ENCODE results near the gene RAD51B. TPM values are rescaled to one million over a fixed set of nuclear protein-coding genes. Genes with fewer than 3 reads are reported as not detected.

RAD51B gene
- total RNA-seq, 6 donors from 2014 or later: 10.6 to 63.9 (median 18.4) TPM

GRCh38 chr14:68621400-68622365, 802.1 kb downstream of the RAD51B start:
- no peaks in the 10 kb centered on the region for H3K36me3 ChIP-seq
- ATAC-seq (ENCODE audit: low FRiP score in 2 of 2) (peak; percentile 41 to 90), DNase-seq (no peak)
- H3K4me1 ChIP-seq: peaks cover 0 to 13% (median 0%) of the 10 kb centered on the region in 4 donors
- no peak overlapping the region for H3K4me3 ChIP-seq
- peaks cover 0 to 19% (median 17%) of the 10 kb centered on the region in 4 donors for H3K9me3 ChIP-seq
- no peak for TF ChIP-seq CTCF (IDR thresholded peaks at IDR 0.05)
- no peak for TF ChIP-seq EP300 (IDR thresholded peaks at IDR 0.05)
- TF ChIP-seq POLR2AphosphoS5 (IDR thresholded peaks at IDR 0.05): no peak
- TF ChIP-seq POLR2A (IDR thresholded peaks at IDR 0.05): no peak
- WGBS, 2 donors: 60 to 76% methylated on average over 6 of the region's 6 CpGs
- H3K27ac ChIP-seq: peak overlapping the region in 1 of 4 donors; percentile 53
- no peaks in the 10 kb centered on the region for H3K27me3 ChIP-seq

- Histone ChIP-seq H3K4me1 (peaks cover 0 to 18% (median 0%) of the 10 kb centered on the region in 4 donors), H3K27me3 (no peaks in the 10 kb centered on the region), H3K27ac (no peak overlapping the region), H3K9me3 (peaks cover 0 to 8% (median 5%) of the 10 kb centered on the region in 4 donors), H3K4me3 (no peak overlapping the region), H3K36me3 (no peaks in the 10 kb centered on the region)
- 75 to 83% methylated on average over 2 to 5 of the region's 5 CpGs for WGBS, 2 donors
- DNase-seq (no peak), ATAC-seq (ENCODE audit: low FRiP score in 2 of 2) (no peak)
- TF ChIP-seq EP300 (IDR thresholded peaks at IDR 0.05) (no peak), POLR2A (IDR thresholded peaks at IDR 0.05) (no peak), CTCF (IDR thresholded peaks at IDR 0.05) (no peak), POLR2AphosphoS5 (IDR thresholded peaks at IDR 0.05) (no peak)
Measured at GRCh38 chr14:68622856-68623255, 803.3 kb downstream of the RAD51B start.

- Histone ChIP-seq H3K27me3 (no peaks in the 10 kb centered on the region), H3K9me3 (peaks cover 0 to 4% (median under 1%) of the 10 kb centered on the region in 4 donors), H3K4me3 (no peak overlapping the region), H3K27ac (no peak overlapping the region), H3K4me1 (peaks cover 0 to 18% (median 2%) of the 10 kb centered on the region in 4 donors), H3K36me3 (no peaks in the 10 kb centered on the region)
- ATAC-seq (ENCODE audit: low FRiP score in 2 of 2): no peak
- TF ChIP-seq EP300 (IDR thresholded peaks at IDR 0.05) (no peak), POLR2AphosphoS5 (IDR thresholded peaks at IDR 0.05) (no peak), CTCF (IDR thresholded peaks at IDR 0.05) (no peak), POLR2A (IDR thresholded peaks at IDR 0.05) (no peak)
- WGBS, 2 donors: 97 to 98% methylated on average over 3 of the region's 3 CpGs
- DNase-seq: no peak
Measured at GRCh38 chr14:68623307-68623706, 803.7 kb downstream of the RAD51B start.

- Histone ChIP-seq H3K9me3 (no peaks in the 10 kb centered on the region), H3K4me3 (no peak overlapping the region), H3K27me3 (no peaks in the 10 kb centered on the region), H3K36me3 (no peaks in the 10 kb centered on the region), H3K4me1 (peaks cover 0 to 20% (median 7%) of the 10 kb centered on the region in 4 donors), H3K27ac (no peak overlapping the region)
- no peak for TF ChIP-seq EP300 (IDR thresholded peaks at IDR 0.05)
- no peak for TF ChIP-seq POLR2A (IDR thresholded peaks at IDR 0.05)
- TF ChIP-seq CTCF (IDR thresholded peaks at IDR 0.05): no peak
- TF ChIP-seq POLR2AphosphoS5 (IDR thresholded peaks at IDR 0.05): no peak
- no peak for DNase-seq
- ATAC-seq (ENCODE audit: low FRiP score in 2 of 2): no peak
- WGBS, 2 donors: 80 to 95% methylated on average over 3 of the region's 3 CpGs
Measured at GRCh38 chr14:68623826-68624225, 804.2 kb downstream of the RAD51B start.

Data from upper lobe of left lung (tissue), 6 donors.